Stimulated activated CD8-positive, alpha-beta memory T cell treated with anti-CD3 and anti-CD28 coated beads, Interleukin-7, amount 100 ng/mL, for 48 hours (primary cell): ENCODE data around the gene MOB2.

Experiments
- DNase-seq, 2 donors: peaks; one replicate each; pipeline ENCODE4 v3.0.0-alpha.2; 2020; ENCODE audit warnings: low read depth in 1 of 2; ENCODE audit errors: extremely low read depth in 1 of 2

Gene MOB2

DNA sequence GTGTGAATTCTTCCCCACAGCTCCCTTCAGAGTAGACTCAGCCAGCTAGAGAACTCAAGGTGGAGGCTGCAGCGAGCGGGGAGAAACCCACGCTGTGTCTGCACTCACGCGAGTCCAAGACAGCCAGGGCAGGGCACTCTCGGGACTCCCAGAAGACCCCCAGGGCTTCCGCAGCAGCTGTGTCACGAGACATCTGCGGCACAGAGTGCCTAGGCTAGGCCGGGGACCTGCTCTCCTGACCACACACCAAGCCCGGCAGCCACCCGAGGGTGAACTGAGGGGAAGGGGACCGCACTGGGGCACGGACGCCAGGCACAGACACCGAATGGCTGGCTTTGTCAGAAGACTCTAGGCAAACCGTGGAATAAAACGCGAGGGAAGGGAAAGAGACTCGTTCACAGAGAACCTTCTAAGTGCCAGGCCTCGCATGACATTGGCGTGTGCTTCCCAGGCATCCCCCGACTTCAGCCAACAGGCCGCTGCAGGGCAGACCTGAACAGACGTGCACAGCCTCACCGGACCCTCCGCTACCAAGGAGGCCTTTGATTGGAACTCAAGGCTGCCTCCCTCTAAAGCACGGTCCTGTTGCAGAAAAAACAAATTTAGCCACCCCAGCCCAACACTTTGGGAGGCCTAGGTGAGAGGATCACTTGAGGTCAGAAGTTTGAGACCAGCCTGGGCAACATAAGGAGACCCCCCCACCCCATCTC is 18.2 kb upstream of the MOB2 start:
- no peak for DNase-seq

DNA sequence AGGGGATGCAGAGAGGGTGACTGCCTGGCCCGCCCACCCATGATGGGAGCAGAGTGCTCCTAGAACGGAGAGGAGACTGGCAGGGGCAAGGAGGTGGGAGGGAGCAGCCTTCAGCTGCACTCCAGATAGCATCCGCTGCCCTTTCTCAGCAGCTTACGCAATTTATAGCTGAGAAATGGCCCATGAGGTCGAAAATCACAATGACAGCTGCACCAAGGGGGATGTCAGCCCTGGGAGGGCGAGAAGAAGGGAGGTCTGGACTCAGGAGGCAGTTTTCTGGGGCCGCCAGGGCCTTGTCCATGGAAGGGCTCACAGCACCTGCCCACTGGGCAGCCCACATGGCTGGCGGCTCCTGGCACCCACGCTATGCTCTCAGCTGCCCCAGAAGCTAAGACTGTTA is 17.6 kb upstream of the MOB2 start:
- no peak for DNase-seq

DNA sequence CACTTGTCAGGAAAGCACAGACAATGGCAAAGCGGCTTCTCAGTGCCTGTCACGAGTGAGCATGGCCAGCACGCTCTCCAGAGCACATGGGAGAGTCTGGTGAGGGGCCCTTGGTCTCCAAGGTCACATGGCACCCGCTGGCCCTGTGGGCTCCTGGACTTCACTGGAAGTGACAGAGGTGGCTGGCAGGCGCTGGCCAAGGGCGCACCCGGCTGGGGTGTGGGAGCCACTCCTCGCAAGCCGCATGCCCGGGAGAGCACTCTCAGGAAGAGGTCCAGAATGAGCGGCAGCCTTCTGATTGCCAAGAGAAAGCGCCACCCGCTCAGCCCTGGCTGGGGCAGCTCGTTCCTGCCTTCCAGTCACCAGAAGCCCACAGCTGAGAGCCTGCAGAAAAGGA is 17.1 kb upstream of the MOB2 start:
- no peak for DNase-seq

DNA sequence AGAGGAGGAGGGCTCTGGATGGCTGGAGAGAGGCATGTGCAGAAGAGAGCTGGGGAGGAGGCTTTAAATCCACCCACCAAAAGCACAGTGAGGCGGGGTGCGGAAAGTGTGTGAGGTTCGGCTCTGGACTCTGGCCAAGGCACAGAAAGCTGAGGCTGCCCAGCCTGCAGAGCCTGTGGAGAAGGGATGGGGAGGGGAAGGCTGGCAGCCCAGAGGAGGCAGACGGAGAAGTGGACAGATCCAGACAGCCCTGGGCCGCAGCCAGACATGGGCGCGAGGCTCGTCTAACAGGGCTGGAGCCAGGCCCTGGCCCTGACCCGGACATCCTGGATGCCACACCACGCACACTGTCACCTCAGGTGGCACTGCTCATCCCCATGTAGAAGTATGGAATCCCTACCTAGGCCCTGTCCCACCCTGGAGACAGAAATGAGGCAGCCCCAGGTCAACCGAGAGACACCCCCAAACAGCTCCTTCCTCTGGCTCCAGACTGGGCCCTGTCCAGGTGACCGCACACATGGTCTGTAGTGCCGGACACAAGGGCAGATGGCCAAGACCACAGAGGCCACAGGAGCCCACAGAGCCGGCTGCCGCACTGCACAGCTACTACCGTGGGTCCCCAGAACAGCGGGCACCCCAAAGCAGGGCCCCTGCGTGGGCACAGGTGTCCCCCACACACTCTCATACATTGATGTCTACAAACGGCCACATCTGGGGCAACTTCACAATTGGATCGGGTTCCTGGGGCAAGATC is 16.6 kb upstream of the MOB2 start:
- no peak for DNase-seq

DNA sequence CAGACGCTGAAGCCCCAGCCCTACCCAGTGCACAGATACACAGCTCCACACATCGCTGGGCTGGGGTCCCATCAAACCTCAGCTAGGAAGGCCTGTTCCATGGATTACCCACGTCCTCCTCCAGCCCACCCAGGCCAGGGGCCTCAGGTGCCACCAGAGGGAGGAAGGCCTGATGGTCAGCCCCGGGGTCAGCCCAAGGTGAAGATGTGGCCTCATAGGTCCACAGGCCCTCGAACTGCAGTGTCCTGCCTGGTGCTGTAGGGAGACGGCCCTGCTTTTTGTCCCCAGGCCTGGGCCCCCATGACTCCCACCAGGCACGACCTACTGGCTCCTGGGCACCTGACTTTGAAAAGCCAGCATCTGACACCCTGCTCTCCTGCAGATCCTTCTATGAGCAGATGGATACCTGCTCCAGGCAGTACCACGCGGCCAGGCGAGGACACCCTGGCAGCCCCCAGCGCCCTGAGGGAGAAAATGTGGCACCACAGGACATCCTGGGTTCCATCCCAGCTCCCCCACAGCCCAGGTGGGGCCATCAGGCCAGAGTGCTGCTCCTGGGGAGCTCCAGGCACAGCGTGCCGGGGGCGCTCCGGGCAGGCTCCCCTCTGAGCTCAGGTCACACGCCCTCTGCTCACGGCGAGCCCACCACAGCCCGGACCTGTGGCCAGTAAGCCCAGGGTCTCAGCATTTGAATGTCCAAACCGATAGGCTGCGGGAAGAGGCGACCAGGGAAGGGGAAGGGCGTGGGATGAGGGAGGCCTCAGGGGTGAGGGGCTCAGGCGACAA is 15.8 kb upstream of the MOB2 start:
- no peak for DNase-seq

DNA sequence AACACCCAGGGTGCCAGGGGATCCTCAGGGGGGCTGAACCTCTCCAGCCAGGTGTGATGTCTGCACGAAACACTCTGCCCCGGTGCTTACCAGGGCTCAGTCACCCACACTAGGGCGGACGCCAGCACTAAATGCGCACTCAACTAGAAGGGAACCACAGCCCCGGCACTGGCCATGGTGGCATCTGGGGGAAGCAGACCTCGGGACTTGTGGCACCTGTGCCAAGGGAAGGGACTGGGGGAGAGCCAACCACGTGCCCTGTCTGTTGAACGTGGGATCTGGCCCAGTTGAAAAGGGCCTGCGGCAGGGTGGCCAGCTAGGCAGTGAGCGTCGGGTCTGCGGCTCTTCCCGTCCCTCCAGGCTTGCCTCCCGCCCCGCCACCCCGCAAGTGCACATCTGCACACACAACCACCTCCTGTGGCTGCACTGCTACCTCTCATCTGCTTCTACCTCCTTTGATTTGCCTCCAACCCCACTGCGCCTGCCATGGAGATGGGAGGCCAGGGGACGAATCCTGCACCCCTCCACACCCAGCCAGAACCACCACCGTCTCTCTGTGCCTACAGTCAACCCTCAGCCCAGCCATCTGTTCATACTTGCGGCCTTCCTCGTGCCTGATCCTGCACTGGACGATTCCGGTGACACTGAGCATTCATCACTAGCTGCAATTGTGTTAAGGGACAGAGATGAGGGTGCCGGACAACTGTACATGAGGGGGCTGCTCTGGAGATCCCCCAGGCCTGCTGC is 15.0 kb upstream of the MOB2 start:
- DNase-seq = no peak

DNA sequence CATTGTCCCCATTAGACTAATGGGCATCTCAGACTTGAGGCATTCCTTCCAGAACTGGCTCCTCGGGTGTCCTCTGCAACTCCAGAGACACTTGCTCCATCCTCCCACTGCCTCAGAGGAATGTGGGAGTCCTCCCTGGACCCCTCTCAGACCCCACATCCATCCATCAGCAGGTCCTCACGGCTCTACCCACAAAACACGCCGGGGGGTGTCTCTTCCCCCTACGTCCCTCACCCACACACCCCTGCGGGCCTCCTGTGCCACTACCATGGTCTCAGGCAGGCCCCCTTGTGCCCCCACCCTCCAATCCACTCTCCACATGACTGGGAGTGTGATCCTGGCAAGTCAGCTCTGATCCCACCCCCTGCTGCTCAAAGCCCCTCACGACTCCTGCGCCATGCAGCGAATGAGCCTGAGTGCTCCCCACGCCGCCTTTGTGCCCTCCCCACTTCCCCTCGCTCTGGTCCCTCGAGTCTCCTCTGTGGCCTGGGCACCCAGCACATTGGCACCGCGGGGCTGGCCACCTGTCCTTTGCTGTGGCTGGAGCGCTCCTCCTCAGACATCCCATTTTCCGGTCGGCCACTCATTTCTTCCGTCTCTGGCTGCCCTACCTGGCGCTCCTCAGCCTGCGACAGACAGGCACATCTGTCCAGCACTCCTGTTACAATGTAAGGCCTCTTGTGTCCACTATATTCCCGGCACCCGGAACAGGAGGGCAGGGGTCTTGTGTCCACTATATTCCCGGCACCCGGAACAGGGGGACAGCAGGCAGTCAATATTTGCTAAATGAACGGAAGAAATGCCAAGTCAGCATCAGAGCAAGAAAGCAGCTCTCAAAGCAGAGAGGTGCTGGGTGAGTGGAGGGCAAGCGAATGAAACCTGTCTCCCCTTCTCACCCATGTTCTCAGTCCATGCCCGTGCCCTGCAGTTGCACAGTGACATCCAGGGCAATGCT is 14.2 kb upstream of the MOB2 start:
- DNase-seq = no peak

DNA sequence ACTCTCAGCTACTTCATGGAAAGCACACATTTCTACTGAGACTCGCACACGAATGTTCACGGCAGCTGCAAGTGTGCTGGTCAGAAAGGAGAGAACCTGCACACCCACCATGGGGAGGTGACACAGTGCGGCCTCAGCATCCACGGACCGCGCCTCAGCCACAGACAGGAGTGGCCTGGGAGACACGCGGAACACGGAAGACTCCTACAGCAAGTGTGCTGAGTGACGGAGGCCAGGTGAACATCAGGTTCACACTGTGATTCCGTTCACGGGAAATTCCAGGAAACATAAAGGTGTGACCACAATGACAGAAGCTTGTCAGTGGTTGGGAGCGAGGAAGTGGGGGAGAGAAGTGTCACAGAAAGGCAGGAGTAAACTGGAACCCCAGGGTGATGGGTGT is 13.3 kb upstream of the MOB2 start:
- DNase-seq = no peak

DNA sequence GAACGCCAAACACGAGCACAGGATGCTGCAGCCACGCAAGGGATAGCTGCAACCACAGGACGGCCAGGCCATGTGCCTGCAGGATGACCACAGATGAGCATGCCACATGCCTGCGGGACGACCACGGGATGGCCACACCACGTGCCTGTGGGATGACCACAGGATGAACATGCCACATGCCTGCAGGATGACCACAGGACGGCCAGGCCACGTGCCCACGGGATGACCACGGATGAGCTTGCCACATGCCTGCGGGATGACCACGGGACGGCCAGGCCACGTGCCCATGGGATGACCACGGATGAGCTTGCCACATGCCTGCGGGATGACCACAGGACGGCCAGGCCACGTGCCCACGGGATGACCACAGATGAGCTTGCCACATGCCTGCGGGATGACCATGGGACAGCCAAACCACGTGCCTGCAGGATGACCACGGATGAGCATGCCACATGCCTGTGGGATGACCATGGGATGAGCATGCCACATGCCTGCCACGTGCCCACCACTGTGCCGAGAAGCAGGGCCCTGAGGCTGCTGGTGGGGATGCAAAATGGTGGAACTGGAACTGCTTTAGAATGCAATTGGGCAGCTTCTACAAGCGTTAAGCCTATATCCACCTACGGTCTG is 12.8 kb upstream of the MOB2 start:
- DNase-seq = no peak

DNA sequence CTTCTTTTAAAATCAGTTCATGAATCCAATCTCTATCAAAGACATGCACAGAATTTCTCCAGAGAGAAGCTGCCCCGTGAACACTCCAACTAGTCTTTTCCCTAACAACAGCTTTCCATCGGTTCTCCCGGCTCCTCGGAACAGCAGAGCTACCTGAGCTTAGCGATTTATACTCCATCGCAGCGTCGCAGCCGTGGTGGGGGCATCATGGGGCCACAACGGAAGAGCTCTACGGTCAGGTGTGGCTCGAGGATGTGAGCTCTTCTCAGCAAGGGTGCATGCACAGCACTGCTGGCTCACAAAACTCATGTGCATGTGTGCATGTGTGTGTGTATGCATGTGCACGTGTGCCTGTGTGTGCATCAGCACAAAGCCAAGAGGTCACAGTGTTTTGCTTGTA is 11.7 kb upstream of the MOB2 start:
- no peak for DNase-seq

DNA sequence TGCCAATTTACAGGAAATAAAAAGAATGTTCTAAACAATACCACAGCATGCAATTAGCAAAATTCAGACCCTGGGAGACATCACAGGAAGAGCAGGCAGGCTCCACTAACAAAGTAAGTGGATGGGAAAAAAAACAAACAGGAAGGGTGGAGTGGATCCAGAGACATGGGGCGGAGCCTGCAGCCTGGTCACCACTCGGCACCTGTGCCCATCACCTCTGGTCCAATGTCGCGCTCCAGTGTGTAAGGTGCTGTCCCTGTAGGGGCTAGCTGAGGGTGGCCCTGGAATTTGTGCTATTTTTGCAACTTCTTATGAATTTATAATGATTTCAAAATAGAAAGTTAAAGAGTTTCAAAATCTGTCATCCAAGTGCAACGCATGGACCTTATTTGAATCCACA is 11.0 kb upstream of the MOB2 start:
- no peak for DNase-seq

DNA sequence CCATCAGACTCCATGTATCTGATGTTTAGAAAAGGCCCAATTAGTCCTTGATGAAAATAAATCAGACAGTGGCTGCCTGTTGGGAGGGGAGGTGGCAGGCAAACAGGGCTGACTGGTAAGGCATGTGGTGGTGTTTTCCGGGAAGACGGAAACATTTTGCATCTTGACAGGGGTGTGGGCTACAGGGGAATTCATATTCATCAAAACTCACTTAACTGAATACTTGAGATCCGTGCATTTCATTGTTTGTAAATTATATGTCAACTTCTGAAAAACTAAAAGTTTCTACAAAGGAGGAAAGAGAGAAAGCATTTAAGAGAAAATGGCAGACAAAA is 10.1 kb upstream of the MOB2 start:
- no peak for DNase-seq

DNA sequence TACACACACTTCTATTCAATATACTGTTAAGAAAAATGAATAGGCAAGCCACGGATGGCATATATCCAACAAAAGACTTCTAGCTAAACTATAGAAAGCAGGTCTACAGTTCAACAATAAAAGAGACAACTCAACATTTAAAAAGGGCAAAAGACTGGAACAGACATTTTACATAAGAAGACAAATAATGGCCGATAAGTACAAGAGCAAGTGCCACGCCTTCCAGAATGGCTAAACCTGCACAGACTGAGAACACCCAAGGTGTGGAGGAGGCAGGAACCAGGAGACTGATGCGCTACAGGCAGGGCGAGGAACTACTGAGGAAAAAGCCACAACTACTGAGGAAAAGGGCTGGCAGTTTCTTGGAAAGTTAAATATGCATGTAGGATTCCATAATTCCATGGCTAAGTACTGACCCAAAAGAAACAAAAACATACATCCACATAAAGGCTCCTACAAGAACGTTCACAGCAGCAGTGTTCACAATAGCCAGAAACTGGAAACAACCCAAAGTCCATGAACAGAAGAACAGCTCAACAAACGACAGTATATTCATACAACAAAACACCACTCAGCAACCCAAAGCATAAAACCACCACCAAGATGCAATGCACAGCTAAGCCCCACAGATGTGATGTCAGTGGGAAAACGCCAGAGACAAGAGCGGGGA is 9.6 kb upstream of the MOB2 start:
- DNase-seq = no peak

DNA sequence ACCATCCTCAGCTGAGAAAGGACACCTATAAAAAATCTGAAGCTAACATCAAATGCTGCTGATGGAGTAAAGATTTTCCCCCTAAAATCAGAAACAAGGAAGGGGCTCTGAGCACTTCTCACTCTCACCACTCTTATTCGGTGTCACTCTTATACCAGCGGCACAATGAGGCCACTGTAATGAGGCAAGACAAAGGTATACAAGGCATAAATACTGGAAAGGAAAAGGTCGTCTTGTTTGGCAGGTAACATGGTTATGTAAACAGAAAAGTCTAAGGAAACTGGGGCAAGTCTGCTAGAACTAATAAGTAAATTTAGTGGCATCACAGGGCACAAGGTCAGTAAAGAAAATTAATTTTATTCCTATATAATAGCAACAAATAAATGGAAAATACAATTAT is 8.1 kb upstream of the MOB2 start:
- no peak for DNase-seq

DNA sequence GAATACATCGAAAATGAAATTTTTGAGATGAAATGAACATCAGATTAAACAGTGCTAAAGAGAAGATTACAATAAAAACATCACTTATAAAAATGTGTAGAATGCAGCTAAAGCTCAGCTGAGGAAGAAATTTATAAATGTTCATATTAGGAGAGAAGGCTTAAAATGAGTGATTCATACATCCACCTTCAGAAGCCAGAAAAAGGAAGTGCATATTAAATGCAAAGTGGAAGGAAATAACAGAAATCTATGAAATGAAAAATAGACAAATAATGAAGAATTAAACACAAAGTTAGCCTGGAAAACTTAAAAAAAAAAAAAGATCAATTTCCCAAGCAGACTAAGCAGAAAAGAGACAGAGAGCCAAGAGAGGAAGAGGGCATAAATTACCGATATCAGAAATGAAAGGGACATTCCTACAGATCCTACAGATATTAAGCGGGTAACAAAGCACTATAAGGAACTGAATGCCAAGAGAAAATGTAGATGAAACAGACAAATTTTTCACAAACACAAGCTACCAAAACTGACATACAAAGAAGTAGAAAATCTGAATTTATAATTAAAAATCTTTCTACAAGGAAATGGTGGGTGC is 7.2 kb upstream of the MOB2 start:
- no peak for DNase-seq

DNA sequence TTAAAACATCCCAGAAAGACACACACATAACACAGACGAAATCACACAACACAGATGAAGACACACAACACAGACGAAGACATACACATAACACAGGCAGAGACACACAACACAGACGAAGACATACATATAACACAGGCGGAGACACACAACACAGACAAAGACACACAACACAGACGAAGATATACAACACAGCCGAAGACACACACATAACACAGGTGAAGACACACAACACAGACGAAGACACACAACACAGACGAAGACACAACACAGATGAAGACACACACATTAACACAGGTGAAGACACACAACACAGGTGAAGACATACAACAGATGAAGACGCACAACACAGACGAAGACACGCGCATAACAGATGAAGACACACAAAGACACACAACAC is 4.8 kb upstream of the MOB2 start:
- DNase-seq = no peak

DNA sequence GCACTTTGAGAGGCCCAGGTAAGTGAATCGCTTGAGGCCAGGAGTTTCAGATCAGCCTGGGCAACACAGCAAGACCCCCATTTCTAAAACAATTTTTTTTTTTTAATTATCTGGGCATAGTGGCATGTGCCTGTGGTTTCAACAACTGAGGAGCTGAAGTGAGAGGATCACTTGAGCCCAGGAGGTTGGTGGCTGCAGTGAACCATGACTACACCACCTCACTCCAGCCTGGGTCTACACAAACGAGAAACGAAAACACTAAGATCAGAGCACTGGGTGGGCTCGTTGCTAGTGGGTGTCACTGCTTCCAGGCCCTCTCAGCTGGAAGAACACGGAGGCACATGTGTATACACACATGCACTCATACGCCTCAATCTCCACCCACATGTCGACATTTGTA is 4.1 kb upstream of the MOB2 start:
- DNase-seq = no peak

DNA sequence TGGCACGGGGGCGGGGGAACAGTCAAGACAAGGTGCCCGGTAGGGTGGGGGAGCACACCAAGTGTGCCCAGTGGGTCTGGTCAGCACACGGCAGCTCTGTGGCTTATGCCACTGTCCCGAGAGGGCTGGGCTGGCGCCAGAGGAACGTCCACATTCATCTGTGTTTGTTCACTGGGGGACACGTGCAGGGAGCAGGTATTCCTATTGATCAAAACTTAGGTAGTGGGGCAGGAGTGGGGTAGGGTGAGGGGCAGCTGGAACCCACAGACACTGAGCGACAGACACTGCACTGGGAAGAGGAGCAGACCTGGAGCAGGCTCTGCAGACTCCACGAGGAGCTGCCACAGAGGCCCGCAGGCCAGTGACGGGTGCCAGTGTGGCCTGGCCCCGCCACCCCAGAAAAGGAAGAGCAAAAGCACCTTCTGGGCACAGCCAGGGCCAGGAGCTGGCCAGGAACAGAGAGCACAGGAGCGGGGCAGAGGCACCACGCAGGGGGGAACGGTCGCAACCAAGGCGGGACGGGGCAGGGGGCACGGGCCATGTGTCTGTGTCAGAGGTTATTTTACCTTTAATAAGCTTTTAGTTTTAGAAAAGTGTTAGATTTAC is 2.1 kb upstream of the MOB2 start:
- DNase-seq = no peak
